Ectodermal cell (in vitro differentiated cells): Measurements from ENCODE around the gene MB21D2.
A peak's percentile ranks its signal among the peaks of the same experiment; 100 is the strongest.

Experiments used
- H3K27ac ChIP-seq: 2 replicates; pipeline ENCODE4 v1.7.0; 2013; ENCODE audit warnings: mild to moderate bottlenecking, low read depth, low read length; ENCODE audit not compliant: insufficient read depth, poor library complexity, severe bottlenecking
- H3K27me3 ChIP-seq: 2 replicates; pipeline ENCODE4 v1.7.0; 2013; ENCODE audit warnings: mild to moderate bottlenecking, low read length; ENCODE audit not compliant: insufficient read depth, control insufficient read depth, poor library complexity, severe bottlenecking
- H3K36me3 ChIP-seq: one replicate; pipeline ENCODE4 v1.7.0; 2013; ENCODE audit warnings: low read length; ENCODE audit not compliant: control insufficient read depth, insufficient read depth
- H3K4me1 ChIP-seq: one replicate; pipeline ENCODE4 v1.7.0; 2013; ENCODE audit warnings: low read length; ENCODE audit not compliant: control insufficient read depth, insufficient read depth
- H3K4me3 ChIP-seq: 2 replicates; pipeline ENCODE4 v1.7.0; 2013; ENCODE audit warnings: low read depth, low read length, control low read depth; ENCODE audit not compliant: insufficient read depth
- H3K9me3 ChIP-seq: 2 replicates; pipeline ENCODE4 v1.7.0; 2013; ENCODE audit warnings: mild to moderate bottlenecking, low read length, moderate library complexity; ENCODE audit not compliant: control insufficient read depth
- WGBS, 2 experiments: methylation state at CpG; one replicate each; pipeline ENCODE4 v1.1.7; 2013; ENCODE audit warnings: missing lambda C conversion rate in 2 of 2; 5-methylcytosine and 5-hydroxymethylcytosine counted together

Gene MB21D2

DNA sequence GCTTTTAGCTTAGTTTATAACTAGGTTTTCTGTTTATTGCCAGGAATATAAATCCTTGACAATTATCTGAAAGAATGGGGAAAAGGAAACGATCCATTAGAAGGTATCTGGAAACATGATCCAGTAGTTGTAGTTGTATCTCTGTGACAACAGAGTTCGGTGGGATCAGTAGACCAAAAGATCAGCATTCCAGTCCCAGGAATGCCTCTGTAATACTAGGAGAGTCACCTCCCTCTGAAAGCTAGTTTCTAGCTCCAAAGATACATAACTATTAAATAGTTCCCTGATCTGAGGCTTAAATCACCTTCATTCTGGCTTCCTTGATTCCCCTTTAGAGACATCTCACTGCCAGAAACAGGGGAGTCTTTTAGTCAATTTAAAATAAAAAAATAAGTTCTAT, 34.1 kb downstream of the MB21D2 start:
- WGBS, 2 experiments = 81 to 89% methylated on average over 2 of the region's 2 CpGs
- no peaks in the 10 kb centered on the region for H3K36me3 ChIP-seq
- no peak overlapping the region for H3K27ac ChIP-seq
- H3K27me3 ChIP-seq = no peaks in the 10 kb centered on the region
- no peaks in the 10 kb centered on the region for H3K9me3 ChIP-seq
- peaks cover 9% of the 10 kb centered on the region for H3K4me1 ChIP-seq
- no peak overlapping the region for H3K4me3 ChIP-seq

DNA sequence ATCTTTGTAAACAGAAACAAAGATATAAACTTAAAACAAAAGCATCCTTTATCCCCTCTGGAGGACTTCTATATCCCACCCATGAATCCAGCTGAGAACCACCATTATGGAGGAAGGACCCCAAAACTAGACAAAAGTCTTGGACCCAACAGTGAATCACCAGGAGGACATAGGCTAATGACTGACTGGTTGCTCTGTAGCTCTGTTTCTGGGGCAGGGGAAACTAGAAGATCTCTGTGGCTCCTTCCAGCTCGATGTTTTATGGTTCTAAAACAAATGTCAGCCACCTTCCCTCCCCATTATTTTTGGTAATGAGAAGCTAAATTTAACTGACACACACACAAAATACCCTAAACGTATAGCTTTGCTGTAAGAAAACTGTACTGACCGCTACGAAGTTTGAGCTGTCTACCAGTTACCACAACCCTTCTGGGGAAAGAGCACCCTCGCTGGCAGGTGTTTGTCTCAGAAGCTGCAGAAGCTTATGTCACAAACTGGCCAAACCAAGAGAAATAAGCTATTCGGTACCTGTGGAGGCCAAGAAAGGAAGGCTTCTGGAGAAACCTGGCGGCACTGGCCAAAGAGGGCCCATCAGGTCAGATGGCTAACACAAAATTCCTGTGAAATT, 36.4 kb downstream of the MB21D2 start:
- Histone ChIP-seq H3K36me3 (no peaks in the 10 kb centered on the region), H3K27ac (no peak overlapping the region), H3K4me3 (no peak overlapping the region), H3K27me3 (no peaks in the 10 kb centered on the region), H3K9me3 (no peaks in the 10 kb centered on the region), H3K4me1 (peaks cover 9% of the 10 kb centered on the region)
- WGBS, 2 experiments = 81 to 88% methylated on average over 6 to 7 of the region's 7 CpGs

DNA sequence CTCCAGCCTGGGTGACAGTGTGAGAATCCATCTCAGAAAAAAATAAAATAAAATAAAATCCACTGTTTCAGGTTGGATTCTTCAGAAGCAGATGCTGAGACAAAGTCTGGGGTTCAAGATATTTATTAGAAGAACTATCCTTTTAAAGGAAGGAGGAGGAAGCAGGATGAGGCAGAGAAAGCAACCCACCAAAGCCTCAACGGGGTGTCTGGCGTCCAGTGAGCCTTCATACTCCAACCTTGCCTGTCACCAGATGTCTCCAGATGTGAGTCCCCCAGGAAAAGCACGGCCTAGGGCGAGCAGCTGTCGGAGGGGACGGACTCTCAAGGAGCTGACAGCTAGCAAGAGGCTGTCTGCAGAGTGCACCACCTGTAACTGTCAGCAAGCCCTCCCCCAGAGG, 37.3 kb downstream of the MB21D2 start:
- Histone ChIP-seq H3K4me1 (peaks cover 9% of the 10 kb centered on the region), H3K27ac (no peak overlapping the region), H3K36me3 (no peaks in the 10 kb centered on the region), H3K9me3 (no peaks in the 10 kb centered on the region), H3K27me3 (no peaks in the 10 kb centered on the region), H3K4me3 (no peak overlapping the region)
- WGBS, 2 experiments = 79 to 80% methylated on average over 6 of the region's 6 CpGs

DNA sequence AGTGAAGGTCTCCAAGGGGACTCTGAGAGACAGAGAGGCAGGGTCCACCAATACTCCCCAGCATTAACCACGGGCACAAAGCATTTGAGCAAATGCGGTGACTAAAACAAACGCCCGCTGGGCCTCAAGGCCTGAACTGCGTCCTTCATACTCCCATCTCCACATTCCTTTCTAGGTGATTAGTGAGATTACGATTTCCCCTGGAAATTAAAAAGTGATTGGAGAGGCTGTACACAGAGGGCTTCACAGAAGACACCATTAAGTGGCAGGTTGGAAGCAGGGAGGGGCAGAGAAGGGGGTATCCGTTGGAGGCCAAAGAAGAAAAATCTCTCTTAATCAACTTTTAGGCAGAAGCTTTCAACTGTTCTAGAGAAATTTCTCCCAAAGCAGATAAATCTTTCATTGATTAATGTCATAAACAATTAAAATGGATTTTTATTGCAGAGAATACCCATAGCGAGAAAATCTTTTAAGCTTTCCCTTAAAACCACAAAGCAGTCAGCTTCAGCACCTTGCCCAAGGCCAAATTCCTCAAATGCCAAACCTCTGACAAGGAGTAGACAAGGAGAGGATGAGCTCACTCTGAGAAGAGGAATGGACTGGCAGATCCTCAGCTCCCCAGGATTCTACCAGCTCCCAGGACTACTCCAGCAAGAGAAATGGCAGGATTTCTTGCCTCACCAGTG, 38.2 kb downstream of the MB21D2 start:
- no peak overlapping the region for H3K4me3 ChIP-seq
- H3K36me3 ChIP-seq = no peaks in the 10 kb centered on the region
- H3K4me1 ChIP-seq = peaks cover 9% of the 10 kb centered on the region
- H3K27me3 ChIP-seq = no peaks in the 10 kb centered on the region
- H3K9me3 ChIP-seq = no peaks in the 10 kb centered on the region
- WGBS, 2 experiments = 45 to 55% methylated on average over 8 of the region's 8 CpGs
- peak overlapping the region; percentile 86 for H3K27ac ChIP-seq

DNA sequence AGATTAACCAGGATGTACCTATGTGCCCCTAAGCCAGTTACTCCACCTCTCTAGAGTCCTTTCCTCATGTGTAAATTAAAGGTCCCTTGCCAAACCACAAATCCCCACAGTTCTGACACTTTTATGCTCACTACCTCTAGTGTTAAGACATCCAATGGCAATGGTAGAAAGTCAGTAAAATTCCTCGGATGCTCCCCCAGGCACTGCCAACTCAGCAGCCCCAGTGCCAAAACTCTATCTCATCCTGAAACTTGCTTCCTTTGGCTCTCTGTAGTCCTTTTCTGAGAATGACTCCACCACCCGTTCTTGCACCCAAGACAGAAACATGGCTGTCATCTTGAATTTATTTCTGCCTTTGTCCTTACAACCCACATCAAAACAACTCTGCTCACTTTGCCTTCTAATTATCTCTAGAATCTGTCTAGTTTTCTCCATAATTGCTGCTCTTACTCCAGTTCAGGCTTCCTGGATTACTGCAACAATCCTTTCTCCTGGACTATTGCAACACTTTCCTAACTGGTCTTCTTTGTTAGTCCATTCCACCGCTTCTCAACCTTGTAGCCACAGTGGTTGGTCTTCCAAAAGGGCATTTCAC, 41.6 kb downstream of the MB21D2 start:
- Histone ChIP-seq H3K36me3 (no peaks in the 10 kb centered on the region), H3K4me1 (peaks cover 9% of the 10 kb centered on the region), H3K27ac (no peak overlapping the region), H3K27me3 (no peaks in the 10 kb centered on the region), H3K4me3 (no peak overlapping the region), H3K9me3 (no peaks in the 10 kb centered on the region)
- 92 to 95% methylated on average over 3 of the region's 3 CpGs for WGBS, 2 experiments

DNA sequence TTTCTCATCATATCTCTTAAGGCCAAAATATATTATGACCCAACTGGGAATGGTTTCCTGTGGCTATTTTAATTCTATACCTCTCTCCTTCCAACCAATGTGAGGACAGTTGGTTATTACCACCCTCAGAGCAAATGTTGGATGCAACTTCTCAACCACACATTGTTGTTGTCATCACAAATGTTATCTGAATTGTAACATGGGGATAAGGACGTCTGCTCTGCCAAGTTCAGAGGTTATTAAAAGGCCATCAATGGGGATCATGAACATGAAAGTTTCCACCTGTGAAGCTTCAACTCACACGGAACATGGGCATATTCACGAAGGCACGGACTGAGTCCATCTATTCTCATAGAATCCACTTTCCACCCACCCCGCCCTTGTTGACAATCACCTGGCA, 46.8 kb downstream of the MB21D2 start:
- no peaks in the 10 kb centered on the region for H3K9me3 ChIP-seq
- H3K36me3 ChIP-seq = no peaks in the 10 kb centered on the region
- no peak overlapping the region for H3K4me3 ChIP-seq
- peaks cover 4% of the 10 kb centered on the region for H3K4me1 ChIP-seq
- WGBS, 2 experiments = 93 to 99% methylated on average over 5 of the region's 5 CpGs
- no peak overlapping the region for H3K27ac ChIP-seq
- H3K27me3 ChIP-seq = no peaks in the 10 kb centered on the region

DNA sequence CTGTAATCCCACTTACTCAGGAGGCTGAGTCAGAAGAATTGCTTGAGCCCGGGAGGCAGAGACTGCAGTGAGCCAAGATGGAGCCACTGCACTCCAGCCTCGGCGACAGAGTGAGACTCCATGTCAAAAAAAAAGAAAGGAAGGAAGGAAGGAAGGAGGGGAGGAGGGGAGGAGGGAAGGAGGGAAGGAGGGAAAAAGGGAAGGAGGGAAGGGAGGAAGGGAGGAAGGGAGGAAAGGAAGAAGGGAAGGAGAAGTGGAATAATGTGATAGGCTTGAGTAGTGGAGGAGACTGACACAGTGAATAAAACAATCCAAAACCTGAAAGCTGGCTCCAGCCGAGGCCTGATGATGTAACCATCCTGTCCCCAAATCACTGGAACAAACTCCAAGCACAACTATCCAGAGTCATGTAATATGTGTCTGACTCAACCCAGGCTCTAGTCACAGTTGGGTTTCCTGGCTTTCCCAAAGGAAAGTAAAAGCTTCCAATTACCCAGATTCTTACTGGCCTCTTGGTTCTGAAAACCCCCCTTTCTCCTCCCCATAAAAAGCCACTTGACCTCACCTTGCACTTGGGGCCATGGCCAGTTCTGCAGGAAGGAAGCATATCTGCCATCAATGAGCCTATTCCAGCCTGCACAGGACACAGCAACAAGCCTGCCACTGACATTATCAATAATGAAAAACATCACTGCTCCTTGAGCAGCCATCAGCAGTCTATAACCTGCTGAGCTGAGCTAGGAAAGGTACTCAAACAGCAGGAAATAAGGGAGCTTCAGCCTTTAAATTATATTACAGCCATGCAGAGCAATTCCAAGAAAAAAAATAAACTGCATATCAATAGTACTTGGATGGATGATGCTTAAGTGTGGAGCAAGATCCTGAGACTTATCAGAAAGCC, 48.3 kb downstream of the MB21D2 start:
- no peak overlapping the region for H3K27ac ChIP-seq
- H3K36me3 ChIP-seq = no peaks in the 10 kb centered on the region
- no peak overlapping the region for H3K4me3 ChIP-seq
- no peaks in the 10 kb centered on the region for H3K27me3 ChIP-seq
- 91 to 93% methylated on average over 4 of the region's 4 CpGs for WGBS, 2 experiments
- H3K9me3 ChIP-seq = no peaks in the 10 kb centered on the region
- peaks cover 4% of the 10 kb centered on the region for H3K4me1 ChIP-seq

DNA sequence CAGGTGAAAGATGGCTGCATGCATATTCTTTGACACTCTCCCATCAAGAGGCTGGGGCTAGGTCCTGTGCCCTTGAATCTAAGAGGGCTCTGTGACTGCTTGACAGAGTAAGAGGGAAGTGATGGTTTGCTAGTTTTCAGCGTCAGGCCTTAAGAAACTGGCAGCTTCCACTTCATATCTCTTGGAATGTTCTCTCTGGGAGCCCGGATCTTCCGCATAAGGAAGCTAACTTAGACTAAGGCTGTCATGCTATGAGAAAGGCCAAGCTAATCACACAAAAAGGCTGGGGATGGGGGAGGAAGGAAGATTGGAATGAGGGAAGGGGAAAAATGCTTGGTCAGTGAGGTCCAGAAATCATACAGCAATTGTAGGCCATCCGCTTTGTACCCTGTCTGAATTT, 50.0 kb downstream of the MB21D2 start:
- Histone ChIP-seq H3K4me3 (no peak overlapping the region), H3K36me3 (no peaks in the 10 kb centered on the region), H3K4me1 (peaks cover 4% of the 10 kb centered on the region), H3K9me3 (no peaks in the 10 kb centered on the region), H3K27ac (no peak overlapping the region), H3K27me3 (no peaks in the 10 kb centered on the region)
- WGBS, 2 experiments = 66 to 69% methylated on average over 4 of the region's 4 CpGs

DNA sequence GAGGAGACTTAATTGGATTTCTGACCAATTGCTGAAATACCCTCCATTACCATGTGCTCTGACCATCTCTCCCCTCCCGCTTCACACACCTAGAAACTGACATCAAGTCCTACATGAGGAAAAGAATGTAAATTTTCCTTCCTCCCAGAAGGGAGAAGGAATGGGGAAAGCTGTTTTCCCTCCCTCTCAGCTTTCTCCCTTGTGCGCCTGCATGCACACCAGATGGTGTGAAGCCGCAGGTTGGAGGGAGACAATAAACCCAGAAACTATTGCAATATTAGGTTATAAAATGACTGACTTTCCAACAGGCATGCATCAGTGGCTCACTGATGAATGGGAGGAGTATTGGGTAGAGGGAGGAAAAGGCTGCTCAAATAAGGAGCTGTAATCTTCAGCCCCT, 50.9 kb downstream of the MB21D2 start:
- Histone ChIP-seq H3K27me3 (no peaks in the 10 kb centered on the region), H3K36me3 (no peaks in the 10 kb centered on the region), H3K4me1 (peaks cover 4% of the 10 kb centered on the region), H3K9me3 (no peaks in the 10 kb centered on the region), H3K4me3 (no peak overlapping the region), H3K27ac (no peak overlapping the region)
- 83 to 100% methylated on average over 1 to 2 of the region's 3 CpGs for WGBS, 2 experiments

DNA sequence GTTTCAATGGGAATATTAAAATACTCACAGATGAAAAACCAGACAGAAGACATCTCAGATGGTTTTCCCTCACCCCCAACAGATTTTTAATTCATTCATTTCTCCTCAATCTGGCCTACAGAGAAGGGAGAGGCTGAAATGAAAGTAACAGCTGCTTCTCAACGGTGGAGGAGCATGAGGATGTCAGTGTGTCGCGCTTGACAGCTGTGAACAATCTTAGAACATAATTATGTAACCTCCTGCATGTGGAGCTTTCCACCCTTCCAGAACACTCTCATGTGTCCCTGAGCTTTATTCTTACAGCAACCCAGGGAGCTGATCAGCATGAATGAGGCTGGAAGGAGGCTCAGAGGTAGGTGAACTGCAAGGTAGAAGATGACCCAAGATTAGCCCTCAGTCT, 52.7 kb downstream of the MB21D2 start:
- Histone ChIP-seq H3K4me3 (no peak overlapping the region), H3K4me1 (peaks cover 4% of the 10 kb centered on the region), H3K27ac (no peak overlapping the region), H3K36me3 (no peaks in the 10 kb centered on the region), H3K27me3 (no peaks in the 10 kb centered on the region), H3K9me3 (no peaks in the 10 kb centered on the region)
- 84 to 95% methylated on average over 3 of the region's 3 CpGs for WGBS, 2 experiments
